ENCODE results near the gene RPS6KB1. TPM values are rescaled to one million over a fixed set of nuclear protein-coding genes. Genes with fewer than 3 reads are reported as not detected.
"Not testable (repeated sequence)": the region's sequence is repeated elsewhere in the genome, so short reads cannot be mapped to it uniquely, and the experiment has no call there.

Gene RPS6KB1
- total RNA-seq, 2 donors from 2014 or later: 30.6 to 55.0 TPM

- intact Hi-C loops (cut with DNase I): no loop called here
- Histone ChIP-seq H3K27ac (no peak overlapping the region), H3K4me3 (no peak overlapping the region), H3K9me3 (no peaks in the 10 kb centered on the region), H3K4me1 (peaks cover 21% of the 10 kb centered on the region), H3K36me3 (replicated peaks in 1 of 2; ENCODE audit: insufficient read depth in 1 of 2, low read depth in 2 of 2) (no peaks in the 10 kb centered on the region), H3K27me3 (no peaks in the 10 kb centered on the region)
- ATAC-seq (no peak), DNase-seq (no peak)
- WGBS, 2 donors: 81 to 89% methylated on average over 6 of the region's 6 CpGs
- TF ChIP-seq CTCF (IDR thresholded peaks at IDR 0.05) (no peak), POLR2A (IDR thresholded peaks at IDR 0.05) (no peak)
Observed at GRCh38 chr17:59962739-59963318, 69.9 kb downstream of the RPS6KB1 start.

- Histone ChIP-seq H3K27me3 (no peaks in the 10 kb centered on the region), H3K4me3 (peak overlapping the region; percentile 38 to 69), H3K4me1 (peaks cover 25% of the 10 kb centered on the region), H3K27ac (peak overlapping the region; percentile 86 to 94 (median 90)), H3K9me3 (no peaks in the 10 kb centered on the region), H3K36me3 (replicated peaks in 1 of 2; ENCODE audit: insufficient read depth in 1 of 2, low read depth in 2 of 2) (no peaks in the 10 kb centered on the region)
- intact Hi-C loops (cut with DNase I): no loop called here
- peak; percentile 43 to 57 (median 50) for DNase-seq
- TF ChIP-seq POLR2A (IDR thresholded peaks at IDR 0.05) (peak in 1 of 3 donors; percentile 43), CTCF (IDR thresholded peaks at IDR 0.05) (no peak)
- WGBS, 2 donors: 0 to 1% methylated on average over 20 to 21 of the region's 21 CpGs
- peak; percentile 43 for ATAC-seq
Observed at GRCh38 chr17:59963738-59964481, 71.0 kb downstream of the RPS6KB1 start.

- 1 to 5% methylated on average over 21 to 67 of the region's 67 CpGs for WGBS, 2 donors
- Histone ChIP-seq H3K4me3 (peak within 1 kb of the TSS; percentile 38 to 69), H3K36me3 (replicated peaks in 1 of 2; ENCODE audit: insufficient read depth in 1 of 2, low read depth in 2 of 2) (no peaks in the 10 kb centered on the region), H3K9me3 (no peaks in the 10 kb centered on the region), H3K4me1 (peaks cover 25% of the 10 kb centered on the region), H3K27ac (peak within 1 kb of the TSS; percentile 86 to 94 (median 90)), H3K27me3 (no peaks in the 10 kb centered on the region)
- intact Hi-C loops (cut with DNase I): no loop called here
- DNase-seq (peak; percentile 91 to 94 (median 92)), ATAC-seq (peak; percentile 96)
- peak; percentile 48 to 82 (median 79) for TF ChIP-seq POLR2A (IDR thresholded peaks at IDR 0.05)
- TF ChIP-seq CTCF (IDR thresholded peaks at IDR 0.05): peak in 1 of 7 experiments; percentile 20
Observed at GRCh38 chr17:59964482-59965328, 71.8 kb downstream of the RPS6KB1 start, which contains the start of gene RNFT1. RNFT1 (minus strand) TSS chr17:59964740; CDS start chr17:59964663, 77 bp downstream.

- H3K27me3 ChIP-seq; H3K27ac ChIP-seq; H3K4me1 ChIP-seq; ATAC-seq; DNase-seq; H3K9me3 ChIP-seq; H3K4me3 ChIP-seq; intact Hi-C loops (cut with DNase I); H3K36me3 ChIP-seq (replicated peaks in 1 of 2; ENCODE audit: insufficient read depth in 1 of 2, low read depth in 2 of 2): not testable (repeated sequence)
- WGBS, 2 donors: 72 to 79% methylated on average over 2 of the region's 2 CpGs
Observed at GRCh38 chr17:59971771-59972170, 78.8 kb downstream of the RPS6KB1 start.

GRCh38 chr17:59972778-59973177, 79.9 kb downstream of the RPS6KB1 start:
- ATAC-seq (no peak), DNase-seq (no peak)
- TF ChIP-seq CTCF (IDR thresholded peaks at IDR 0.05) (no peak), POLR2A (IDR thresholded peaks at IDR 0.05) (no peak)
- Histone ChIP-seq H3K4me1 (peaks cover 6% of the 10 kb centered on the region), H3K4me3 (no peak overlapping the region), H3K36me3 (replicated peaks in 1 of 2; ENCODE audit: insufficient read depth in 1 of 2, low read depth in 2 of 2) (no peaks in the 10 kb centered on the region), H3K27me3 (no peaks in the 10 kb centered on the region), H3K9me3 (no peaks in the 10 kb centered on the region), H3K27ac (no peak overlapping the region)
- WGBS, 2 donors: 95 to 100% methylated on average over 1 of the region's 1 CpG
- intact Hi-C loops (cut with DNase I): no loop called here

- H3K4me3 ChIP-seq; H3K36me3 ChIP-seq (replicated peaks in 1 of 2; ENCODE audit: insufficient read depth in 1 of 2, low read depth in 2 of 2); ATAC-seq; intact Hi-C loops (cut with DNase I); H3K27me3 ChIP-seq; H3K9me3 ChIP-seq; H3K27ac ChIP-seq; DNase-seq; H3K4me1 ChIP-seq: not testable (repeated sequence)
- WGBS, 2 donors: 93 to 95% methylated on average over 8 of the region's 8 CpGs
Observed at GRCh38 chr17:59973483-59973882, 80.6 kb downstream of the RPS6KB1 start.

- not testable (repeated sequence) for ATAC-seq
Observed at GRCh38 chr17:59975166-59975565, 82.2 kb downstream of the RPS6KB1 start.

More at GRCh38 chr17:59975166-59975565, 82.2 kb downstream of the RPS6KB1 start:
- DNase-seq; H3K27ac ChIP-seq; H3K36me3 ChIP-seq (replicated peaks in 1 of 2; ENCODE audit: insufficient read depth in 1 of 2, low read depth in 2 of 2); H3K4me1 ChIP-seq; H3K9me3 ChIP-seq; H3K4me3 ChIP-seq; intact Hi-C loops (cut with DNase I); H3K27me3 ChIP-seq: not testable (repeated sequence)
- WGBS, 2 donors: 76 to 93% methylated on average over 4 to 5 of the region's 6 CpGs

Data from body of pancreas (tissue), 4 donors.